Left kidney (tissue), 2 donors: ENCODE results near the gene ATG9A. TPM values are rescaled to one million over a fixed set of nuclear protein-coding genes. Genes with fewer than 3 reads are reported as not detected.
A peak's percentile ranks its signal among the peaks of the same experiment; 100 is the strongest.
"Not testable (repeated sequence)": the region's sequence is repeated elsewhere in the genome, so short reads cannot be mapped to it uniquely, and the experiment has no call there.

Source experiments
- DNase-seq: peaks from one replicate; pipeline ENCODE4 v3.0.0-alpha.2; 2013
- polyA plus RNA-seq: library from polyadenylated mRNA; unstranded; fragments of 120-200 nt; gene quantifications from one replicate; pipeline ENCODE4 v1.2.1, GENCODE V29; 2013; ENCODE audit not compliant: insufficient read length

The ATG9A gene
- polyA plus RNA-seq, 1 donor: 49.5 TPM

- peak; percentile 94 for DNase-seq
Measured at GRCh38 chr2:219206328-219207133, 22.9 kb downstream of the ATG9A start, which contains the start of gene ZFAND2B. Gene ZFAND2B (plus strand): TSS chr2:219206782. CDS start chr2:219206988, 206 bp downstream.

DNA sequence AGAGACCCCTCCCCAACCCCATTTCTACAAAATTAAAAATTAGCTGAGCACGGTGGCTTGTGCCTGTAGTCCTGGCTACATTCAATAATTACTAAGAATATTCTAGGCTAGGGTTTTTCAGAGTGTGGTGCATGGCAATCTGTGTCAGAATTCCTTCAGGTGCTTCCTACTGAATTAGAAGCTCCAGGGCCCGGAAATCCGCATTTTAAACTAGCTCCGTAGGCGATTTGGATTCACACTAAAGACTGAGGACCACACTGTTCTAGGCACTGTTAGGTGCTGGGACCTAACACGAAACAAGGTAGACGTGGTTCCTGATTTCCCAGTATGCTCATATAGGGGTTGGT, 23.5 kb downstream of the ATG9A start:
- DNase-seq: no peak

GRCh38 chr2:219205165-219205538, 24.3 kb downstream of the ATG9A start:
- DNase-seq: no peak

GRCh38 chr2:219204425-219205164, 24.8 kb downstream of the ATG9A start:
- DNase-seq: no peak

DNA sequence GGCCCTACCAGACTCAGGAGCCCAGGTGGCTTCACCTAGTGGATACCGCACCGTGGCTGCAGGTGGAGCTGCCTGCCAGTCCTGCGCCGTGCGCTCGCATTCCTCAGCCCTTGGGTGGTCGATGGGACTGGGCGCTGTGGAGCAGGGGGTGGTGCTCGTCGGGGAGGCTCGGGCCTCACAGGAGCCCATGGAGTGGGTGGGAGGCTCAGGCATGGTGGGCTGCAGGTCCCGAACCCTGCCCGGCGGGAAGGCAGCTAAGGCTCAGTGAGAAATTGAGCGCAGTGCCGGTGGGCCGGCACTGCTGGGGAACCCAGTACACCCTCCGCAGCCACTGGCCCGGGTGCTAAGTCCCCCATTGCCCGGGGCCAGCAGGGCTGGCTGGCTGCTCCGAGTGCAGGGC, 28.1 kb downstream of the ATG9A start:
- not testable (repeated sequence) for DNase-seq

DNA sequence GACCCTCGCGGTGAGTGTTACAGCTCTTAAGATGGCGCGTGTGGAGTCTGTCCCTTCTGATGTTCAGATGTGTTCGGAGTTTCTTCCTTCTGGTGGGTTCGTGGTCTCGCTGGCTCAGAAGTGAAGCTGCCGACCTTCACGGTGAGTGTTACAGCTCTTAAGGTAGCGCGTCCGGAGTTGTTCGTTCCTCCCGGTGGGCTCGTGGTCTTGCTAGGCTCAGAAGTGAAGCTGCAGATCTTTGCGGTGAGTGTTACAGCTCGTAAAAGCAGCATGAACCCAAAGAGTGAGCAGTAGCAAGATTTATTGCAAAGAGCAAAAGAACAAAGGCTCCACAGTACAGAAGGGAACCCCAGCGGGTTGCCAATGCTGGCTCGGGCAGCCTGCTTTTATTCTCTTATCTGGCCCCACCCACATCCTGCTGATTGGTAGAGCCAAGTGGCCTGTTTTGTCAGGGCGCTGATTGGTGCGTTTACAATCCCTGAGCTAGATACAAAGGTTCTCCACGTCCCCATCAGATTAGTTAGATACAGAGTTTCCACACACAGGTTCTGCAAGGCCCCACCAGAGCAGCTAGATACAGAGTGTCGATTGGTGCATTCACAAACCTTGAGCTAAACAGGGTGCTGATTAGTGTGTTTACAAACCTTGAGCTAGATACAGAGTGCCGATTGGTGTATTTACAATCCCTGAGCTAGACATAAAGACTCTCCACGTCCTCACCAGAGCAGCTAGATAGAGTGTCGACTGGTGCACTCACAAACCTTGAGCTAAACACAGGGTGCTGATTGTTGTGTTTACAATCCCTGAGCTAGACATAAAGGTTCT, 28.7 kb downstream of the ATG9A start:
- not testable (repeated sequence) for DNase-seq

DNA sequence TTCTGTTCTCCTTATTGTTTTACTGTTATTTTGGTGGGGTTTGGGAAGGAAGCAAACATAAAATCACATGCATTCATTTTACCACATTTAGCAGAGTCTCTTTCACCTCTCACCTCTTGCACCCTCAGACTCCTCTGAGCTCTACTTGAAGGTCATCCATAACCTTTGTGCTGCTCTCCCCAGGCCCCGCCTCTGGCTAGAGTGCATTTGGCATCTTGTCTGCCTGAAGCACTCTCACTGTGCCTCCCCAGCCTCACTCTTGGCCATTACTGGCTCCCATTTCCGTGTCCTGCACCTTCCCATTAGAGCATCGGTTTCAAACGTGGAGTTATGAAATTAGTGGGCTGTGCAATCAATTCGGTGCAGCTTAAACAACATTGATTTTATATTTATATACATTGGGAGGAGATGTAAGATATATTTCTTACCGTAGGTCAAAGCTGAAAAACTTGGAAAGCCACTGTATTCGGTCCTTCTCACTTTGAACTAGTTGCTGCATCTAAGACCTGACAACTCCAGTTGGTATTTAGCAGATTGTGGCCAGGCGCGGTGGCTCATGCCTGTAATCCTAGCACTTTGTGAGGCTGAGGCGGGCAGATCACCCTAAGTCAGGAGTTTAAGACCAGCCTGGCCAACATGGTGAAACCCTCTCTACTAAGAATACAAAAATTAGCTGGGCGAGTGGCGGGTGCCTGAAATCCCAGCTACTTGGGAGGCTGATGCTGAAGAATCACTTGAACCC, 29.8 kb downstream of the ATG9A start:
- no peak for DNase-seq

DNA sequence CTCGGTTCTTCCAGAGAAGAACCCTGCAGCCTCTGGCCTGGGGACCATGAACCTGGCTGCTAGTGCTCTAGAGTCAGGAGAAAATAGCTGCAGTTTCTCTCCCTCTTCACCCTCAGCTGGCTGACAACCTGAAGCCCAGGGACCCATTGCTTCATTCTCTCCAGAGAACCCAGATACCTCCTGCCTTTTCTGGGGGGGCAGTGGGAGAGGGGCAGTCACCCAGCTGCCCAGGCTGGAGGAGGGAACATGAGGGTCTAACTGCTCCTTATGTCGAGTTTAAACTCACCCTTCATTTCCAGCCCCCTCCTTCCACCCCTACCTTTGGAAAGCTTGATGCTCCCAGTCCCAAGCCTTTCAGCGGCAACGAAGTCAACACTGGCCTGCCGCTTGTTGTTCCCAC, 30.5 kb downstream of the ATG9A start:
- DNase-seq: no peak

GRCh38 chr2:219197388-219197787, 32.0 kb downstream of the ATG9A start:
- no peak for DNase-seq

DNA sequence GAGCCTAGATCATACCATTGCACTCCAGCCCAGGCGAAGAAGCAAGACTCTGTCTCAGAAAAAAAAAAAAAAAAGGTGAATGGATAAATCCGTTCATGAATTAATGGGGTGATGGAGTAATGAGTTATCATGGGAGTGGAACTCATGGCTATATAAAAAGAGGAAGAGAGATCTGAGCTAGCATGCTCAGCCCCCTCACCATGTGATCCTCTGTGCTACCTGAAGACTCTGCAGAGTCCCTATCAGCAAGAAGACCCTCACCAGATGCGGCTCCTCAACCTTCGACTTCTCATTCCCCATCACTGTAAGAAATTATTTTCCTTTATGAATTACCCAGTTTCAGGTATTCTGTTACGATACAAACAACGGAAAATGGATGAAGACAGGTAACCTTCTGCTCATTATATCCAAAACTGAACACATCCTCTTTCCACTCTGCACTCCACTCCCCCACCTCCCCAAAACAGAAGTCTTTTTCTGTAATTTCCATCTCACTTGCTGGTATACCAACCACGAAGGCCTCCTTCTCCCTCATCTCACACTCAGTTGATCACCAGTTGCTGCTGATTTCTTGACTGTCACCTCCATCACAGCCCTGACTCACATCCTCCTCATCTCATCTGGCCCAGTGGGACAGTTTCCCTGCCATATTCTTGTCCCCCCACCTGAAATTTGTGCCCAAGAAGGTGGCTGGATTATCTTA, 42.5 kb downstream of the ATG9A start:
- DNase-seq: no peak

GRCh38 chr2:219184121-219184520, 45.3 kb downstream of the ATG9A start:
- DNase-seq: no peak

DNA sequence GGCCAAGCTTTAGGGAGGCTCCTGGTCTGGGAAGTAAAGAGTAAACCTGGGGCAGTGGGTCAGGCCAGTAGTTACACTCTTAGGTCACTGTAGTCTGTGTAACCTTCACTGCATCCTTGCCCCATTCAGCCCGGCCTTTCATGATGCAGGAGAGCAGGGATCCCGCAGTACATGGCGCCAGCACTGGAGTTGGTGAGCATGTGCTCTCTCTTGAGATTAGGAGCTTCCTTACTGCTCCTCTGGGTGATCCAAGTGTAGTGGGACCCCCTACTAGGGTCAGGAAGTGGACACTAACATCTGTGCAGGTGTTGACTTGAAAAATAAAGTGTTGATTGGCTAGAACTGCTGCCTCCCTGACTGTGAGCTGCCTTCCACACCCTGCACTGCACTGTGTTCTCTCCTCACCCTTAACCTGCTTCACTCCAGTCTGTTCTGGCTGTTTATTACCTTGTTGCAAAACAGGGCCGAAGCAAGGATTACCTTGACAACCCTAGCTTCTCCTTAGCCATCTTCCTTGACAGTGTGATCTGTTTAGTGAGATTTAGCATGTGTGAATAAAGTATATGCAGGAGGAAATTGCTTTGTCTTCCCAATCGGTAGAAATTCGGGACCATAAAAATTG, 46.2 kb downstream of the ATG9A start:
- no peak for DNase-seq

GRCh38 chr2:219182331-219183150, 46.9 kb downstream of the ATG9A start:
- no peak for DNase-seq

GRCh38 chr2:219181531-219181930, 47.9 kb downstream of the ATG9A start:
- DNase-seq: no peak

DNA sequence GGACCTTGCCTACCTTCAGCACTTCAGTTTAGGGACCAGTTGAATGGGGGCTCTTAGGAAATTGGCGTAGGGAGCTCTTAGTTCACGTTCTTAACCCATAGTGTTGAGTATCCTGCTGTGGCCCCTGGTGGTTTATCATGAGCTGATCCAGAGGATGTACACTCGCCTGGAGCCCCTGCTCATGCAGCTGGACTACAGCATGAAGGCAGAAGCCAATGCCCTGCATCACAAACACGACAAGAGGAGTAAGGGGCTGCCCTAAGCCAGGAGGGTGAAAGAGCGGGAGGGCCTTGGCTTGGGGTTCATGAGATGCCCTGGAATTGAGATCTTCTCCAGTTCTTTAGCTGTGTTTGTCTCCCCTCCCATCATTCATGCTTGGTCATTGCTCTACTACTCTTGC, 48.5 kb downstream of the ATG9A start:
- no peak for DNase-seq

- no peak for DNase-seq
Measured at GRCh38 chr2:219179601-219180465, 49.6 kb downstream of the ATG9A start.

GRCh38 chr2:219178377-219179175, 50.9 kb downstream of the ATG9A start:
- DNase-seq: no peak
